Measurements from ENCODE around the gene GAD1. TPM values are rescaled to one million over a fixed set of nuclear protein-coding genes. Genes with fewer than 3 reads are reported as not detected.

The GAD1 gene
- total RNA-seq, 1 experiment from 2014 or later, result 2.5 TPM

DNA sequence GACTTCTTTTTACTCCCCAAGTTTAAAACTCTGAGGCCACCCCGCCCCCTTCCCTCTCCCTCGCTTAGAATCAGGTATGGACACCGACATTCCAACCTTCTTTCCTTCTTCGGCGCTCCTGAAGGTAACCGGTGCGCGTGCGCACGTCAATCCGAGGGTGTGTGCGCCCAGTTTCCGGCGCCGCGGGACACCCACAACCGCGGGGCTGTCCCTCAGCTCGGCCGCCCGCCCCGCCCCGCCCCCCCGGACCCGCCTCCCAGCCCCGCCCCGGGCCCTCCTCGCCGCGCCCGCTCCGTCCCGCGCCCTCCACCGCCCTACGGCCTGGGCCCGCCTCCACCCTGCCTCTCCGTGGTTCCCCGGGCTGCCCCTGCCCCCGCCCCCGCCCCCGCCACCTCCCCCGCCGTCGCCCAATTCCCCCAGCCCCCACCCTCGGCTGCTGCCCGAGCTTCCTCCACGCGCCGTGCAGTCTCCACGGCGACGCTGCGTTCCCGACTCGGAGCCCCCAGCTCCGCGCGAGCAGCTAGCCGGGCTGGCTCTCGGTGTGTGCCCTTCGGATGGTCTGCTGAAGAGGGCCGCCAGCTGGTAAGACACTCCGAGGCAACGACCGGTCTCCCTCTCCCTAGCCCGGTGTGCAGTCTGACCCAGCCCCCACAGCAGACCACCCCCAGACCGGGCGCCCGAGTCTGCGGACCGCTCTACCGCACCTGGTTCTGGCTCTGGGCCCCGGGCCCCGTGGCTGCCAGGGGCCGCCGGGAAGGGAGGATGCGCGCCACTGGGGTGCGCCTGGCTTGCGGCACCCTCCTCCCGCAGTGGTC, 45.9 kb upstream of the GAD1 start (continued):
- TF ChIP-seq GRHL2 (CRISPR knock-in tag; IDR thresholded peaks at IDR 0.05; ENCODE audit: insufficient replicate concordance, severe bottlenecking), result no peak
- no peak for TF ChIP-seq ZNF416 (CRISPR knock-in tag; IDR thresholded peaks at IDR 0.05)
- TF ChIP-seq FOXK1 (CRISPR knock-in tag; IDR thresholded peaks at IDR 0.05), result no peak
- no peak for TF ChIP-seq RORB (CRISPR knock-in tag; IDR thresholded peaks at IDR 0.05)
- no peak for TF ChIP-seq MLX (CRISPR knock-in tag; IDR thresholded peaks at IDR 0.05)
- TF ChIP-seq ELF4 (CRISPR knock-in tag; IDR thresholded peaks at IDR 0.05; ENCODE audit: low read depth), result 0 out of 2 replicates have a peak, but pooled peaks have one; percentile 72
- TF ChIP-seq TEAD1 (CRISPR knock-in tag; IDR thresholded peaks at IDR 0.05), result 0 out of 2 replicates have a peak, but pooled peaks have one; percentile 3
- TF ChIP-seq NR1H2 (CRISPR knock-in tag; IDR thresholded peaks at IDR 0.05), result no peak
- no peak; the same call in 1 of the 2 replicates for TF ChIP-seq ARID4B (CRISPR knock-in tag; IDR thresholded peaks at IDR 0.05; ENCODE audit: borderline replicate concordance)
- no peak for TF ChIP-seq NFATC4 (CRISPR knock-in tag; IDR thresholded peaks at IDR 0.05)
- TF ChIP-seq USF1 (CRISPR knock-in tag; IDR thresholded peaks at IDR 0.05), result no peak
- TF ChIP-seq NFE2L1 (CRISPR knock-in tag; IDR thresholded peaks at IDR 0.05), result no peak
- TF ChIP-seq E2F1 (CRISPR knock-in tag; IDR thresholded peaks at IDR 0.05), result no peak
- TF ChIP-seq E2F4 (CRISPR knock-in tag; IDR thresholded peaks at IDR 0.05; ENCODE audit: borderline replicate concordance, low read depth), result no peak
- TF ChIP-seq TP53 (CRISPR knock-in tag; IDR thresholded peaks at IDR 0.05), result no peak
- TF ChIP-seq ETV6 (CRISPR knock-in tag; IDR thresholded peaks at IDR 0.05), result 0 out of 2 replicates have a peak, but pooled peaks have one; percentile 32
- TF ChIP-seq SMAD3 (CRISPR knock-in tag; IDR thresholded peaks at IDR 0.05; ENCODE audit: borderline replicate concordance), result no peak
- TF ChIP-seq ZNF425 (CRISPR knock-in tag; conservative IDR thresholded peaks at IDR 0.05), result no peak
- TF ChIP-seq EMX1 (CRISPR knock-in tag; IDR thresholded peaks at IDR 0.05), result no peak
- TF ChIP-seq CREM (CRISPR knock-in tag; IDR thresholded peaks at IDR 0.05), result no peak; the same call in 1 of the 2 replicates
- TF ChIP-seq, protein P1, sequence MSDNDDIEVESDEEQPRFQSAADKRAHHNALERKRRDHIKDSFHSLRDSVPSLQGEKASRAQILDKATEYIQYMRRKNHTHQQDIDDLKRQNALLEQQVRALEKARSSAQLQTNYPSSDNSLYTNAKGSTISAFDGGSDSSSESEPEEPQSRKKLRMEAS (CRISPR knock-in tag; IDR thresholded peaks at IDR 0.05), result peak; percentile 24; the same call in 1 of the 2 replicates
- TF ChIP-seq, protein P2, sequence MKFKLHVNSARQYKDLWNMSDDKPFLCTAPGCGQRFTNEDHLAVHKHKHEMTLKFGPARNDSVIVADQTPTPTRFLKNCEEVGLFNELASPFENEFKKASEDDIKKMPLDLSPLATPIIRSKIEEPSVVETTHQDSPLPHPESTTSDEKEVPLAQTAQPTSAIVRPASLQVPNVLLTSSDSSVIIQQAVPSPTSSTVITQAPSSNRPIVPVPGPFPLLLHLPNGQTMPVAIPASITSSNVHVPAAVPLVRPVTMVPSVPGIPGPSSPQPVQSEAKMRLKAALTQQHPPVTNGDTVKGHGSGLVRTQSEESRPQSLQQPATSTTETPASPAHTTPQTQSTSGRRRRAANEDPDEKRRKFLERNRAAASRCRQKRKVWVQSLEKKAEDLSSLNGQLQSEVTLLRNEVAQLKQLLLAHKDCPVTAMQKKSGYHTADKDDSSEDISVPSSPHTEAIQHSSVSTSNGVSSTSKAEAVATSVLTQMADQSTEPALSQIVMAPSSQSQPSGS (CRISPR knock-in tag; IDR thresholded peaks at IDR 0.05; ENCODE audit: borderline replicate concordance, low read depth), result no peak
- no peak for TF ChIP-seq ZNF317 (CRISPR knock-in tag; IDR thresholded peaks at IDR 0.05; ENCODE audit: borderline replicate concordance, low read depth)

All from WTC11 (cell line).